SW480 (cell line): Measurements from ENCODE around the gene CNTNAP4.

ENCODE experiments used
- DNase-seq: peaks from one replicate; pipeline ENCODE4 v3.0.0-alpha.2; 2016; ENCODE audit warnings: low spot score

CNTNAP4 gene

DNA sequence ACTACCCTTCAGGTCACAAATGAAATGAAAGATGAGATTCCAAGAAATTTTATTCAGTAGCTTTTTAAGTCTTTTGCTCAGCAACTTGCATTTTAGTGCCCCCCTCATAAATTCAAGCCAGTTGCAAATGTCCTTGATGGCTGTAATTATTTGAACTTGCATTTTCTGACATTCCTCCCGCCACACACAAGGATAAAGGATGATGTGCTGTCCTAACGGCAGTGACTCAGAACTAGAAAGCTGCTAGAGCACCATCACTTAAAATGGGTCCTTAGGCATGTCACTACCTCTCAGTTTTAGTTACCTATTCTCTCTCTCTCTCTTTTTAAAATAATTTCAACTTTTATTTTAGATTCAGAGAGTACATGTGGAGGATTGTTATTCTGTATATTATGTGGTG, 306.7 kb downstream of the CNTNAP4 start:
- no peak for DNase-seq

DNA sequence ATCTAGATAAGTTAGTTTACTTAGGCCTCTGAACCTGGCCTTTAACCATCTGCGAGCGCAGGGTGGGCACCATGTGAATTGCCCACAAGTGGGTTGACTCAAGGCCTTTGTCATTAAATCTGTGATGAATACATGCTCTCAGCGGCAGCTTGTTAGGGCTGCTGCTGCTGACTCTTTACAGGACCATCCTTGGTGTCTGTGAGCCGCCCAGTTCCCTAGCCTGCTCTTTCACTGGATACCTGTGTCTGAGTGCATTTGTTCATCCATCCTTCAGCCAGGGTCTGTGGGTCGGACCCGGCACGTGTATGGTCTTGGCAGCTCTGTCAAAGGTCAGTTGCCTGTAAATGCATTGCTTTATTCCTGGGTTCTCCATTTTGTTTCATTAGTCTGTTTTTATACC, 321.3 kb downstream of the CNTNAP4 start:
- DNase-seq: no peak

DNA sequence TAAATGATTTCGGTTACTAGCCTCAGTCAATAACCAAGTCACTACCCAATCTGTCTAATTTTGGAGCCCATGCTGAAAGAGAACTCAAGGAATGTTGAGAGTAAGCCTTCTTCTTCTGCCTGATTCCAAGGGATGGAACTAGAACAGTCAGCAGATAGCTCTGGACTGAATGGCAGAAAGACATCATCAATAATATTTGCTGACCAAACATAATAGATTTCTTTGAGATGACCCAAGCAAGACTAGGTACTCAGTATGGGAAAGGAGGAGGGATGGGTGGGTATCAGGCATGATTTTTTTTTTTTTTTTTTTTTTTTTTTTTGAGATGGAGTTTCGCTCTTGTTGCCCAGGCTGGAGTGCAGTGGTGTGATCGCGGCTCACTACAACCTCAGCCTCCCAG, 330.1 kb downstream of the CNTNAP4 start:
- no peak for DNase-seq
